ENCODE data around the gene TFDP3.

TFDP3 gene

GRCh38 chrX:133190877-133191738, 27.0 kb downstream of the TFDP3 start:
- no peak for DNase-seq (ENCODE audit: extremely low spot score)
- ChIA-PET CTCF (no interaction called here), POLR2A (no interaction called here)
- TF ChIP-seq, protein P1, sequence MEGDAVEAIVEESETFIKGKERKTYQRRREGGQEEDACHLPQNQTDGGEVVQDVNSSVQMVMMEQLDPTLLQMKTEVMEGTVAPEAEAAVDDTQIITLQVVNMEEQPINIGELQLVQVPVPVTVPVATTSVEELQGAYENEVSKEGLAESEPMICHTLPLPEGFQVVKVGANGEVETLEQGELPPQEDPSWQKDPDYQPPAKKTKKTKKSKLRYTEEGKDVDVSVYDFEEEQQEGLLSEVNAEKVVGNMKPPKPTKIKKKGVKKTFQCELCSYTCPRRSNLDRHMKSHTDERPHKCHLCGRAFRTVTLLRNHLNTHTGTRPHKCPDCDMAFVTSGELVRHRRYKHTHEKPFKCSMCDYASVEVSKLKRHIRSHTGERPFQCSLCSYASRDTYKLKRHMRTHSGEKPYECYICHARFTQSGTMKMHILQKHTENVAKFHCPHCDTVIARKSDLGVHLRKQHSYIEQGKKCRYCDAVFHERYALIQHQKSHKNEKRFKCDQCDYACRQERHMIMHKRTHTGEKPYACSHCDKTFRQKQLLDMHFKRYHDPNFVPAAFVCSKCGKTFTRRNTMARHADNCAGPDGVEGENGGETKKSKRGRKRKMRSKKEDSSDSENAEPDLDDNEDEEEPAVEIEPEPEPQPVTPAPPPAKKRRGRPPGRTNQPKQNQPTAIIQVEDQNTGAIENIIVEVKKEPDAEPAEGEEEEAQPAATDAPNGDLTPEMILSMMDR (IDR thresholded peaks at IDR 0.05; ENCODE audit: control extremely low read depth, extremely low read depth, low read depth, missing control alignments), result no peak

- no peak for DNase-seq (ENCODE audit: extremely low spot score)
- CTCF ChIA-PET, result no interaction called here
- TF ChIP-seq, protein P1 (IDR thresholded peaks at IDR 0.05; ENCODE audit: control extremely low read depth, extremely low read depth, low read depth, missing control alignments), result no peak
- POLR2A ChIA-PET, result no interaction called here
Observed at GRCh38 chrX:133189195-133189594, 29.0 kb downstream of the TFDP3 start.

GRCh38 chrX:133188631-133189030, 29.5 kb downstream of the TFDP3 start:
- ChIA-PET CTCF (no interaction called here), POLR2A (no interaction called here)
- DNase-seq (ENCODE audit: extremely low spot score), result no peak
- TF ChIP-seq, protein P1 (IDR thresholded peaks at IDR 0.05; ENCODE audit: control extremely low read depth, extremely low read depth, low read depth, missing control alignments), result no peak

GRCh38 chrX:133185938-133186337, 32.2 kb downstream of the TFDP3 start:
- TF ChIP-seq, protein P1 (IDR thresholded peaks at IDR 0.05; ENCODE audit: control extremely low read depth, extremely low read depth, low read depth, missing control alignments), result no peak
- DNase-seq (ENCODE audit: extremely low spot score), result no peak
- POLR2A ChIA-PET, result no interaction called here
- CTCF ChIA-PET, result no interaction called here

DNA sequence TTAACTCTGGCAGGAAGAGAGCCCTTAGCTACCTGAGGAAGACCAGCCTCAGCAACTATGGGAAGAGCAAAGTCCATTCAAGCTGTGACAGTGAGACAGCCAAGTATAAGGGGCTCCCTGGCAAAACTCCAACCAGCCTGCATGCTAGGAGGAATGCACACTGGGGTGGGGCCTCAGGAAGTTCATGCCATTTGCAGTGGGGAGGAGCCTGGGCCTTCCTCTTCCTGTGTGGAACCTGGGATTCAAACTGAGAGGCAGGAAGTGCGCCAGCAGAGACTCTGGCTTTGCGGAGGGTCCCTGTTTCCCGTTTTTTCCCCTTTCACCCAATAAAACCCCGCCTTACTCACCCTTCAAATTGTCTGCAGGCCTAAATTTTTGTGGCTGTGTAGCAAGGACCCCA, 33.0 kb downstream of the TFDP3 start:
- ChIA-PET POLR2A (no interaction called here), CTCF (no interaction called here)
- TF ChIP-seq, protein P1 (IDR thresholded peaks at IDR 0.05; ENCODE audit: control extremely low read depth, extremely low read depth, low read depth, missing control alignments), result no peak
- no peak for DNase-seq (ENCODE audit: extremely low spot score)

GRCh38 chrX:133183806-133184205, 34.3 kb downstream of the TFDP3 start:
- no peak for DNase-seq (ENCODE audit: extremely low spot score)
- ChIA-PET CTCF (no interaction called here), POLR2A (no interaction called here)
- TF ChIP-seq, protein P1 (IDR thresholded peaks at IDR 0.05; ENCODE audit: control extremely low read depth, extremely low read depth, low read depth, missing control alignments), result no peak
